GM23338 (cell line): ENCODE results near the gene COL6A1. TPM values are rescaled to one million over a fixed set of nuclear protein-coding genes. Genes with fewer than 3 reads are reported as not detected.

ENCODE experiments used
- ATAC-seq: fragments of 200-7000 bp; cut with Tn5 transposase; 3 replicates; pipeline ENCODE4 v1.9.1; 2020
- DNase-seq: peaks from one replicate; pipeline ENCODE4 v3.0.0-alpha.2; 2015; ENCODE audit warnings: low spot score
- H2AFZ ChIP-seq: fragments of 200-600 bp; sonication (generic); 2 replicates; pipeline ENCODE4 v1.8.0; 2016; ENCODE audit warnings: antibody characterized with exemption, mild to moderate bottlenecking, moderate library complexity
- H3F3A ChIP-seq: fragments of 200-600 bp; sonication (generic); replicated peaks from 2 replicates; pipeline ENCODE4 v1.8.0; 2017; ENCODE audit warnings: antibody characterized with exemption, mixed run types, low read depth
- H3K27ac ChIP-seq: fragments of 200-600 bp; sonication (generic); 2 replicates; pipeline ENCODE4 v1.6.1; 2016; ENCODE audit warnings: low read depth
- H3K27me3 ChIP-seq: fragments of 200-600 bp; sonication (generic); 2 replicates; pipeline ENCODE4 v1.8.0; 2016; ENCODE audit warnings: mild to moderate bottlenecking, mixed run types, moderate library complexity; ENCODE audit not compliant: insufficient read depth
- H3K36me3 ChIP-seq: fragments of 200-600 bp; sonication (generic); 2 replicates; pipeline ENCODE4 v1.8.0; 2016; ENCODE audit warnings: mild to moderate bottlenecking; ENCODE audit not compliant: insufficient read depth
- H3K4me1 ChIP-seq: fragments of 200-600 bp; sonication (generic); 2 replicates; pipeline ENCODE4 v1.8.0; 2016; ENCODE audit warnings: mild to moderate bottlenecking, moderate library complexity; ENCODE audit not compliant: insufficient read depth
- H3K4me2 ChIP-seq: fragments of 200-600 bp; sonication (generic); 2 replicates; pipeline ENCODE4 v1.7.1; 2017; ENCODE audit warnings: mixed run types
- H3K4me3 ChIP-seq: fragments of 200-600 bp; sonication (generic); 2 replicates; pipeline ENCODE4 v1.6.1; 2016; ENCODE audit warnings: mixed run types
- H3K79me2 ChIP-seq: fragments of 200-600 bp; sonication (generic); replicated peaks from 2 replicates; pipeline ENCODE4 v1.8.0; 2017; ENCODE audit warnings: mild to moderate bottlenecking; ENCODE audit not compliant: insufficient read depth
- H3K9me2 ChIP-seq: fragments of 200-600 bp; sonication (generic); 2 replicates; pipeline ENCODE4 v1.8.0; 2017; ENCODE audit not compliant: insufficient read depth
- H4K20me1 ChIP-seq: fragments of 200-600 bp; sonication (generic); replicated peaks from 2 replicates; pipeline ENCODE4 v1.8.0; 2017; ENCODE audit warnings: mild to moderate bottlenecking; ENCODE audit not compliant: insufficient read depth
- H3K27ac Mint-ChIP-seq: 2 replicates; pipeline ENCODE4 v1.8.0; 2020; ENCODE audit warnings: inconsistent platforms, mild to moderate bottlenecking, moderate library complexity, mixed read lengths
- H3K27me3 Mint-ChIP-seq: 3 replicates; pipeline ENCODE4 v1.8.0; 2022; ENCODE audit warnings: low read depth, mild to moderate bottlenecking, moderate library complexity, mixed read lengths, inconsistent platforms; ENCODE audit not compliant: insufficient read depth, poor library complexity
- H3K36me3 Mint-ChIP-seq: 3 replicates; pipeline ENCODE4 v1.8.0; 2021; ENCODE audit warnings: low read depth, mild to moderate bottlenecking, inconsistent platforms, moderate library complexity, mixed read lengths
- H3K4me1 Mint-ChIP-seq: 3 replicates; pipeline ENCODE4 v1.8.0; 2020; ENCODE audit warnings: mild to moderate bottlenecking, inconsistent platforms, mixed read lengths
- H3K4me3 Mint-ChIP-seq: 3 replicates; pipeline ENCODE4 v1.8.0; 2021; ENCODE audit warnings: moderate library complexity, mild to moderate bottlenecking, inconsistent platforms, mixed read lengths
- H3K9me3 Mint-ChIP-seq: 3 replicates; pipeline ENCODE4 v1.8.0; 2020; ENCODE audit warnings: moderate library complexity, mild to moderate bottlenecking, inconsistent platforms, mixed read lengths
- CREB1 ChIP-seq: fragments of 250-450 bp; sonication (Bioruptor Pico); IDR thresholded peaks from 2 replicates; pipeline ENCODE4 v1.5.0; 2020; ENCODE audit warnings: low read depth, mild to moderate bottlenecking, moderate library complexity
- CTCF ChIP-seq, 2 experiments: fragments of 200-600 bp in 1 of 2; sonication (generic) in 1 of 2; conservative IDR thresholded peaks; 2 replicates each; pipeline versions ENCODE4 v1.5.1 to v1.6.1; 2016 to 2017; ENCODE audit warnings: antibody characterized with exemption in 2 of 2, low read depth in 2 of 2, mild to moderate bottlenecking in 2 of 2, moderate library complexity in 1 of 2
- EZH2 ChIP-seq: fragments of 200-600 bp; sonication (generic); IDR thresholded peaks from one replicate; pipeline ENCODE4 v1.8.0; 2017; ENCODE audit warnings: antibody characterized with exemption, mild to moderate bottlenecking, low read depth; ENCODE audit not compliant: unreplicated experiment
- EZH2phosphoT487 ChIP-seq: fragments of 200-600 bp; sonication (generic); IDR thresholded peaks from one replicate; pipeline ENCODE4 v1.8.1; 2018; ENCODE audit warnings: antibody characterized with exemption; ENCODE audit not compliant: unreplicated experiment
- JUNB ChIP-seq: IDR thresholded peaks from one replicate; pipeline ENCODE4 v1.6.1; 2016; ENCODE audit warnings: antibody characterized with exemption; ENCODE audit not compliant: unreplicated experiment
- NANOG ChIP-seq: IDR thresholded peaks from 2 replicates; pipeline ENCODE4 v1.6.1; 2016; ENCODE audit warnings: antibody characterized with exemption, borderline replicate concordance
- POLR2AphosphoS5 ChIP-seq: IDR thresholded peaks from 2 replicates; pipeline ENCODE4 v1.6.1; 2016; ENCODE audit warnings: antibody characterized with exemption, low read depth
- REST ChIP-seq: IDR thresholded peaks from one replicate; pipeline ENCODE4 v1.6.1; 2018; ENCODE audit warnings: antibody characterized with exemption; ENCODE audit not compliant: unreplicated experiment
- STAT1 ChIP-seq: IDR thresholded peaks from one replicate; pipeline ENCODE4 v1.6.1; 2016; ENCODE audit warnings: antibody characterized with exemption; ENCODE audit not compliant: unreplicated experiment
- ZNF114 ChIP-seq: fragments of 250-450 bp; sonication (Bioruptor Pico); IDR thresholded peaks from 2 replicates; pipeline ENCODE4 v1.5.0; 2020; ENCODE audit warnings: mild to moderate bottlenecking, moderate library complexity
- ZNF331 ChIP-seq: fragments of 250-450 bp; sonication (Bioruptor Pico); IDR thresholded peaks from 2 replicates; pipeline ENCODE4 v1.5.0; 2020; ENCODE audit warnings: low read depth, mild to moderate bottlenecking, moderate library complexity
- polyA plus RNA-seq: library from polyadenylated mRNA; unstranded; fragments of >200 nt; fragmentation: Nextera tagmentation; extraction: Ambion mirVana; gene quantifications from 2 replicates; pipeline ENCODE4 v1.2.1, GENCODE V29; 2016
- total RNA-seq: library from RNA; depleted of rRNA; stranded (reverse); fragments of >200 nt; shearing (Covaris generic); gene quantifications from 2 replicates; pipeline ENCODE4 v1.2.3, GENCODE V29; 2014
- TF ChIP-seq, protein P1 (sequence below): IDR thresholded peaks from 2 replicates; pipeline ENCODE4 v1.6.1; 2016; ENCODE audit warnings: antibody characterized with exemption

COL6A1 gene
- total and polyA plus RNA-seq, 2 experiments from 2014 or later: 76.0 to 180 TPM

DNA sequence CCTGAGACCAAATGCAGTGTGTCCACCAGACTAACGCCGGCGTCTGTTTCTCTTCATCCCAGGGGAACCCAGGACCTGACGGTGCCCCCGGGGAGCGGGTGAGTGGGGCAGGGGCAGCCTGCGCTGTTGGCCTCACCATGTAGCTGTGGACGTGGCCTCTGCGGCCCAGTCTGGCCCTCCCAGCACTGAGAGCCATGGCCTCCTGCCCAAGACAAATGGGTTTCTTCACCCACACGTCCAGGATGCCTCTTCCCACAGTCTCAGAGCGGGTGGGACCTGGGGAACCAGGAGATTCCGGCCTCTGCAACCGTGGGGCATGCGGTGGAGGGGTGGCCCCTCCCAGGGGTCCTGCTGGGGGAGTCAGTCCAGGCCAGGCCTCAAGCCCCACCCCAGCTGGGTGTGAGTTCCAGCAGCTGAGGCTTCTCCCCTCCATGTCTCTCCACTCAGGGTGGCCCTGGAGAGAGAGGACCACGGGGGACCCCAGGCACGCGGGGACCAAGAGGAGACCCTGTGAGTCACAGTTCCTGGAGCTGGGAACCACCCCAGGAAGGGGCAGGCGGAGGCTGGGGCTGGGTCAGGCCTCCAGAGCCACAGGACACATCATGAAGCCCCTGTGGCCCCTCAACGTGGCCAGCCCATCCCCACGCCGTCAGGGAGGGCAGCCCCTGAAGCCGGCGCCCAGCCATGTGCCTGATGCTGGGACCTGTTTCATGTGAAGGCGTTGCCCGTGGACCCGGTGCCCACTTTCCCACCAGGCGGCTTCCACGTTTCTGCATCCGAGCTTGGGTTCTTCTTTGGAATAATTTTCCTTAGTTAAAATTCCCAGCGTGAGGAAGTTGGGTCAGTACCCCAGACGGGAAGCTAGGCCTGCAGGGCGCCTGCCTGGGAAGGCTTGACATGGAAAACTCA lies 11.0 kb downstream of the COL6A1 start (continued):
- TF ChIP-seq ZNF114 (CRISPR knock-in tag) (no peak), ZNF331 (CRISPR knock-in tag) (no peak), CTCF (conservative IDR thresholded peaks at IDR 0.05; ENCODE audit: low read depth in 2 of 2) (no peak), EZH2phosphoT487 (no peak), STAT1 (no peak), EZH2 (no peak), NANOG (no peak)
- TF ChIP-seq, protein P1, sequence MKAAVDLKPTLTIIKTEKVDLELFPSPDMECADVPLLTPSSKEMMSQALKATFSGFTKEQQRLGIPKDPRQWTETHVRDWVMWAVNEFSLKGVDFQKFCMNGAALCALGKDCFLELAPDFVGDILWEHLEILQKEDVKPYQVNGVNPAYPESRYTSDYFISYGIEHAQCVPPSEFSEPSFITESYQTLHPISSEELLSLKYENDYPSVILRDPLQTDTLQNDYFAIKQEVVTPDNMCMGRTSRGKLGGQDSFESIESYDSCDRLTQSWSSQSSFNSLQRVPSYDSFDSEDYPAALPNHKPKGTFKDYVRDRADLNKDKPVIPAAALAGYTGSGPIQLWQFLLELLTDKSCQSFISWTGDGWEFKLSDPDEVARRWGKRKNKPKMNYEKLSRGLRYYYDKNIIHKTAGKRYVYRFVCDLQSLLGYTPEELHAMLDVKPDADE: no peak

- H3K4me3 Mint-ChIP-seq: no peak overlapping the region
- peaks cover 7% of the 10 kb centered on the region; the same call in 2 of the 3 replicates for H3K36me3 Mint-ChIP-seq
- H3K4me1 ChIP-seq: no peaks in the 10 kb centered on the region
- no peak overlapping the region for H3K4me2 ChIP-seq
- DNase-seq (no peak), ATAC-seq (no peak)
- H3K27me3 Mint-ChIP-seq: peaks cover 6% of the 10 kb centered on the region
- H3K79me2 ChIP-seq: no peaks in the 10 kb centered on the region
- H3K9me3 Mint-ChIP-seq: no peaks in the 10 kb centered on the region
- no peaks in the 10 kb centered on the region for H3K27me3 ChIP-seq
- H2AFZ ChIP-seq: no peak overlapping the region
- H3K36me3 ChIP-seq: no peaks in the 10 kb centered on the region
- H3K9me2 ChIP-seq: no peaks in the 10 kb centered on the region
- no peaks in the 10 kb centered on the region for H4K20me1 ChIP-seq
- H3K4me3 ChIP-seq: no peak overlapping the region
- no peaks in the 10 kb centered on the region for H3K4me1 Mint-ChIP-seq
- H3K27ac Mint-ChIP-seq: no peak overlapping the region
- H3K27ac ChIP-seq: no peak overlapping the region
- H3F3A ChIP-seq: no peaks in the 10 kb centered on the region
- no peak for TF ChIP-seq EZH2phosphoT487
- TF ChIP-seq ZNF114 (CRISPR knock-in tag): no peak
- no peak for TF ChIP-seq STAT1
- no peak for TF ChIP-seq POLR2AphosphoS5
- no peak for TF ChIP-seq CREB1 (CRISPR knock-in tag)
- no peak for TF ChIP-seq CTCF (conservative IDR thresholded peaks at IDR 0.05; ENCODE audit: low read depth in 2 of 2)
- no peak for TF ChIP-seq REST
- no peak for TF ChIP-seq JUNB
Observed at GRCh38 chr21:45993210-45994085, 11.9 kb downstream of the COL6A1 start.
